Measurements from ENCODE around the gene RCAN1.
"Not testable (repeated sequence)": the region's sequence is repeated elsewhere in the genome, so short reads cannot be mapped to it uniquely, and the experiment has no call there.

RCAN1 gene

GRCh38 chr21:34498623-34499022 lies 116.3 kb downstream of the RCAN1 start:
- H3K36me3 ChIP-seq (replicated peaks; ENCODE audit: low read depth, low read length), result no peaks in the 10 kb centered on the region
- H3K9ac ChIP-seq (ENCODE audit: low read length), result no peak overlapping the region
- no peaks in the 10 kb centered on the region for H3K9me3 ChIP-seq (ENCODE audit: insufficient read depth, low read length)
- no peaks in the 10 kb centered on the region for H3K4me1 ChIP-seq (ENCODE audit: low read length)
- H4K20me1 ChIP-seq (ENCODE audit: insufficient read depth, low read length), result no peaks in the 10 kb centered on the region
- H3K79me2 ChIP-seq (ENCODE audit: low read length), result no peaks in the 10 kb centered on the region
- no peak overlapping the region for H2AFZ ChIP-seq (ENCODE audit: low read depth, low read length)
- no peak for TF ChIP-seq EZH2phosphoT487 (IDR thresholded peaks at IDR 0.05; ENCODE audit: low read depth)
- TF ChIP-seq CTCF (IDR thresholded peaks at IDR 0.05; ENCODE audit: low read depth, low read length), result no peak
- H3K27ac ChIP-seq (ENCODE audit: low read length), result no peak overlapping the region
- no peaks in the 10 kb centered on the region for H3K27me3 ChIP-seq (ENCODE audit: low read depth, low read length)
- H3K4me3 ChIP-seq (ENCODE audit: low read length), result no peak overlapping the region
- no peak overlapping the region for H3K4me2 ChIP-seq (ENCODE audit: low read length)

GRCh38 chr21:34483854-34484253 lies 131.1 kb downstream of the RCAN1 start:
- not testable (repeated sequence) for H3K4me1 ChIP-seq (ENCODE audit: low read length); H3K9ac ChIP-seq (ENCODE audit: low read length); H3K27ac ChIP-seq (ENCODE audit: low read length); H3K4me3 ChIP-seq (ENCODE audit: low read length); H3K4me2 ChIP-seq (ENCODE audit: low read length); H3K27me3 ChIP-seq (ENCODE audit: low read depth, low read length); H2AFZ ChIP-seq (ENCODE audit: low read depth, low read length); H4K20me1 ChIP-seq (ENCODE audit: insufficient read depth, low read length); H3K36me3 ChIP-seq (replicated peaks; ENCODE audit: low read depth, low read length); H3K79me2 ChIP-seq (ENCODE audit: low read length); H3K9me3 ChIP-seq (ENCODE audit: insufficient read depth, low read length)

GRCh38 chr21:34483435-34483834 lies 131.5 kb downstream of the RCAN1 start:
- H3K4me2 ChIP-seq (ENCODE audit: low read length); H2AFZ ChIP-seq (ENCODE audit: low read depth, low read length); H3K9me3 ChIP-seq (ENCODE audit: insufficient read depth, low read length); H3K4me1 ChIP-seq (ENCODE audit: low read length); H3K9ac ChIP-seq (ENCODE audit: low read length); H3K79me2 ChIP-seq (ENCODE audit: low read length); H3K4me3 ChIP-seq (ENCODE audit: low read length); H3K27ac ChIP-seq (ENCODE audit: low read length); H4K20me1 ChIP-seq (ENCODE audit: insufficient read depth, low read length); H3K27me3 ChIP-seq (ENCODE audit: low read depth, low read length); H3K36me3 ChIP-seq (replicated peaks; ENCODE audit: low read depth, low read length): not testable (repeated sequence)

GRCh38 chr21:34467333-34467732 lies 147.6 kb downstream of the RCAN1 start:
- not testable (repeated sequence) for H3K4me3 ChIP-seq (ENCODE audit: low read length); H3K9ac ChIP-seq (ENCODE audit: low read length); H3K79me2 ChIP-seq (ENCODE audit: low read length); H3K4me2 ChIP-seq (ENCODE audit: low read length); H3K9me3 ChIP-seq (ENCODE audit: insufficient read depth, low read length); H2AFZ ChIP-seq (ENCODE audit: low read depth, low read length); H3K27ac ChIP-seq (ENCODE audit: low read length); H3K27me3 ChIP-seq (ENCODE audit: low read depth, low read length); H3K4me1 ChIP-seq (ENCODE audit: low read length); H3K36me3 ChIP-seq (replicated peaks; ENCODE audit: low read depth, low read length); H4K20me1 ChIP-seq (ENCODE audit: insufficient read depth, low read length)

Measured in OCI-LY3 (cell line).